Measurements from ENCODE around the gene NAPA. TPM values are rescaled to one million over a fixed set of nuclear protein-coding genes. Genes with fewer than 3 reads are reported as not detected.

Gene NAPA
- 100 to 1,000 TPM; 146 to 354 (median 213) TPM for total RNA-seq

DNA sequence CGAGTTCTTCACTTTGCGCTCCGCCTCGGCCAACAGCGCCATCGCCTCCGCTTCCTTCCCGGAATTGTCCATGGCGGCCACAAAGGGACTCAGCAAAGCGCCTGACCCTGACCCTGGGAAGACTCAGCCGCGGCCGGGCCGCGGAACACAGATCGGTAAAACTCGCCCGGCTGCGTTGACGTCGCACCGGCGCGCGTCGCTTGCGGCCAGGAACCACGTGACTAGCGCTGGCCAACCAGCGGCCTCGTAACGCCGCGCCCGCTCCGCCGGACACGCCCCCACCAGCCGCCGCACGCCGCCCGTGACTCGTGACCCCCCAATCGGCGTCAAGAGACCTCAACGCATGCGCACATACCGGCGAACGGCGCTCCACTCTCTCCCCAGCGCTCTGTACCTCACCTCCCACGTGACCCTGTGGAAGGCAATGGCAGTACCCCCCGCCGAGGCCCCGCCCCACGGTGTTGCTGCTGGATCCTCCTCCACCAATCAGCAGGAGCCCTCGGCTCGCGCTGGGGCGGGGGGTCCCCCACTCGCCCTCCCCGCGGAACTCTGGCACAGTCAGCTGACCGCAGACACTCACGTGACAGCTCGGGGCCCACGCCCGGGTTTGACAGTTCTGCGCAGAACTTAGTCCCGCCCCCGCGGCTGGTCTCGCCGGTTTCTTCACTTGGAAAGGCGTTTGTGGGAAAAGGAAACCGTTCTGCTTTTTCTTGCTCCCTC is at the start of gene NAPA:
Gene NAPA, minus strand, starts transcription at position 195 of the 720 bp plus-strand sequence. Its CDS starts 123 bp downstream, at position 72.
- DNase-seq = peak; percentile 100
- TF ChIP-seq, protein P1, sequence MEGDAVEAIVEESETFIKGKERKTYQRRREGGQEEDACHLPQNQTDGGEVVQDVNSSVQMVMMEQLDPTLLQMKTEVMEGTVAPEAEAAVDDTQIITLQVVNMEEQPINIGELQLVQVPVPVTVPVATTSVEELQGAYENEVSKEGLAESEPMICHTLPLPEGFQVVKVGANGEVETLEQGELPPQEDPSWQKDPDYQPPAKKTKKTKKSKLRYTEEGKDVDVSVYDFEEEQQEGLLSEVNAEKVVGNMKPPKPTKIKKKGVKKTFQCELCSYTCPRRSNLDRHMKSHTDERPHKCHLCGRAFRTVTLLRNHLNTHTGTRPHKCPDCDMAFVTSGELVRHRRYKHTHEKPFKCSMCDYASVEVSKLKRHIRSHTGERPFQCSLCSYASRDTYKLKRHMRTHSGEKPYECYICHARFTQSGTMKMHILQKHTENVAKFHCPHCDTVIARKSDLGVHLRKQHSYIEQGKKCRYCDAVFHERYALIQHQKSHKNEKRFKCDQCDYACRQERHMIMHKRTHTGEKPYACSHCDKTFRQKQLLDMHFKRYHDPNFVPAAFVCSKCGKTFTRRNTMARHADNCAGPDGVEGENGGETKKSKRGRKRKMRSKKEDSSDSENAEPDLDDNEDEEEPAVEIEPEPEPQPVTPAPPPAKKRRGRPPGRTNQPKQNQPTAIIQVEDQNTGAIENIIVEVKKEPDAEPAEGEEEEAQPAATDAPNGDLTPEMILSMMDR (IDR thresholded peaks at IDR 0.05) = peak in 1 of 6 experiments; percentile 97
- TF ChIP-seq POLR2A (IDR thresholded peaks at IDR 0.05) = peak; percentile 62 to 91
- Histone ChIP-seq H3K27ac (peak within 1 kb of the TSS; percentile 85 to 94 (median 92)), H3K36me3 (no peaks in the 10 kb centered on the region), H3K4me3 (replicated peaks in 1 of 3) (peak within 1 kb of the TSS; percentile 68 to 100 (median 70)), H3K27me3 (no peaks in the 10 kb centered on the region), H3K9me3 (no peaks in the 10 kb centered on the region), H3K4me1 (peaks cover 41 to 43% of the 10 kb centered on the region in 2 donors)
- 1 to 2% methylated on average over 17 to 54 of the region's 78 CpGs for WGBS, 2 donors
- intact Hi-C loops (cut with DNase I) = loop anchor here (10.0 kb wide), 1 partner anchor 80 kb away; no protein-coding TSS in a partner anchor

DNA sequence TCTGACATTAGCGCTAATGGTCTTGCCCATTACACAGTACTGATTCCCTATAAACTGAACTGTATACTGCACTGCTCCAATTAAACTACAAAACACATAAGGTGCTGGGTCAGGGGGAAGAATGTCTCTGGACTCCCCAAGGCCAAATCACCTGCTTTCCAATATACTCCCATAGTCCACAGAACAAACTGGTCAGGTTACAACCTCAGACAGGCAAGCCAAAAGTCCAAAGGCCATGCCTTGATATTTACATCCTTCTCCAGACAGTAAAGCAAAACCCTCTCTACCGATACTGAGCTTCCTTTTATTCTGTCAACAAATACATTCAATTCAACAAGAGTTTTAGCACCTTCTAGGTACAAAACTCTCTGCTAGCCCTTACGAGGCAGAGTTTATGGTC is 49.2 kb upstream of the NAPA start:
- no peak overlapping the region for H3K4me3 ChIP-seq (replicated peaks in 1 of 3)
- H3K27ac ChIP-seq = no peak overlapping the region
- intact Hi-C loops (cut with DNase I) = no loop called here
- no peaks in the 10 kb centered on the region for H3K27me3 ChIP-seq
- TF ChIP-seq, protein P1 (IDR thresholded peaks at IDR 0.05) = no peak
- no peak for TF ChIP-seq POLR2A (IDR thresholded peaks at IDR 0.05)
- peaks cover 0 to 15% of the 10 kb centered on the region in 2 donors for H3K4me1 ChIP-seq
- no peak for DNase-seq
- WGBS, 2 donors = 87 to 90% methylated on average over 3 of the region's 3 CpGs
- no peaks in the 10 kb centered on the region for H3K36me3 ChIP-seq
- H3K9me3 ChIP-seq = no peaks in the 10 kb centered on the region

DNA sequence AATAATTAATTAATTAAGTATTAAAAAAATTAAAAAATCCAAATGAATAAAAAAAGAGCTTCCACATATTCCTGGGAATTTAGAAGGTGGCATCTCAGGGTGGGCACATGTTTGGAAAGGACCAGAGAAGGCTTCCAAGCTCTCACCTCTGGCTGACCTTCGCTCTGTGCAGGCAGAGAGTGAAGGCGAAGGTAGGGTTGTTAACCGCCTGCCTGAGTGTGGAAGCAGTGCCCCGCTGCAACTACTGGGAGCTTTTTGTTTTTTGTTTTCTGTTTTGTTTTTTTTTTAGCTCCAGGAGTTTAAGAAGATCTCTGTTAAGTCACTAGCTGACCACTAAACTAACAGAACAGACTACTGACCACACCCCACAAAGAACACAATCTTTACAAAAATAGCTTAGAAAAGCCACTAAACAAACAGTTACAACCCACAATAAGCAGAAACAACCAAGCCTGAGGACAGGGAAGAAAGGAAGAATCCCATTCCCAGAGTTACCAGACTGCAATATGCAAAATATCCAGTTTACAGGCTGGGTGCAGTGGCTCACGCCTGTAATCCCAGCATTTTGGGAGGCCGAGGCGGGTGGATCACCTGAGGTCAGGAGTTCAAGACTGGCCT is 46.7 kb upstream of the NAPA start:
- peaks cover 0 to 9% of the 10 kb centered on the region in 2 donors for H3K4me1 ChIP-seq
- H3K4me3 ChIP-seq (replicated peaks in 1 of 3) = no peak overlapping the region
- TF ChIP-seq, protein P1 (IDR thresholded peaks at IDR 0.05) = no peak
- H3K36me3 ChIP-seq = no peaks in the 10 kb centered on the region
- no peak overlapping the region for H3K27ac ChIP-seq
- no peaks in the 10 kb centered on the region for H3K27me3 ChIP-seq
- DNase-seq = no peak
- intact Hi-C loops (cut with DNase I) = no loop called here
- WGBS, 2 donors = 93% methylated on average over 7 of the region's 7 CpGs
- H3K9me3 ChIP-seq = no peaks in the 10 kb centered on the region

DNA sequence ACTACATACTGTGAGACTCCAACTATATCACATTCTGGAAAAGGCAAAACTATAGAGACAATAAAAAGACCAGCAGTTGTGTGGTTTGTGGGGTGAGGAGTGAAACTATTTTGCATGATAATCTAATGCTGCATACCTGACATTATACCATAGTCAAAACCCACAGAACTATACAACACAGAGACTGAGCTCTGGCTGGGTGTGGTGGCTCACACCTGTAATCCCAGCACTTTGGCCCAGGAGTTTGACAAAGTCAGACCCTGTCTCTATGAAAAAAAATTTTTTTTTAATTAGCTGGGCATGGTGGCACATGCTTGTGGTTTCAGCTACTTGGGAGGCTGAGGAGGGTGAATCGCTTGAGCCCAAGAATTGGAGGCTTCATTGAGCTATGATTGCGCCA is 46.1 kb upstream of the NAPA start:
- H3K4me1 ChIP-seq = peaks cover 0 to 9% of the 10 kb centered on the region in 2 donors
- H3K9me3 ChIP-seq = no peaks in the 10 kb centered on the region
- 93 to 98% methylated on average over 2 of the region's 2 CpGs for WGBS, 2 donors
- no peak overlapping the region for H3K4me3 ChIP-seq (replicated peaks in 1 of 3)
- no peaks in the 10 kb centered on the region for H3K27me3 ChIP-seq
- DNase-seq = no peak
- TF ChIP-seq, protein P1 (IDR thresholded peaks at IDR 0.05) = no peak
- no peak for TF ChIP-seq POLR2A (IDR thresholded peaks at IDR 0.05)
- no peak overlapping the region for H3K27ac ChIP-seq
- intact Hi-C loops (cut with DNase I) = no loop called here
- H3K36me3 ChIP-seq = no peaks in the 10 kb centered on the region

DNA sequence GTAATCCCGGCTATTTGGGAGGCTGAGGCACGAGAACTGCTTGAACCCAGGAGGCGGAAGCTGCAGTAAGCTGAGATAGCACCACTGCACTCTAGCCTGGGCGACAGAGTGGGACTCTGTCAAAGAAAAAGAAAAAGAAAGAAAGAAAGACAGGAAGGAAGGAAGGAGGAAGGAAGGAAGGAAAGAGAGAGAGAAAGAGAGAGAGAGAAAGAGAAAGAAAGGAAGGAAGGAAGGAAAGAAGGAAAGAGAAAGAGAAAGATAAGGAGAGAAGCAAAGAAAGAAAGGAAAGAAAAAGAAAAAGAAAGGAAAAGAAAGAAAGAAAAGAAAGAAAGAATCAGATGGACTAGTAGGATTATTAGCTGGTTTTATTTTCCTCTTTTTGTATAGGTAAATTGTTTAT is 35.3 kb upstream of the NAPA start:
- 83 to 94% methylated on average over 4 of the region's 4 CpGs for WGBS, 2 donors
- H3K4me3 ChIP-seq (replicated peaks in 1 of 3) = no peak overlapping the region
- no peak for DNase-seq
- H3K27ac ChIP-seq = peak overlapping the region; percentile 28 to 56 (median 38)
- TF ChIP-seq, protein P1 (IDR thresholded peaks at IDR 0.05) = no peak
- no peak for TF ChIP-seq POLR2A (IDR thresholded peaks at IDR 0.05)
- no peaks in the 10 kb centered on the region for H3K36me3 ChIP-seq
- H3K9me3 ChIP-seq = no peaks in the 10 kb centered on the region
- H3K27me3 ChIP-seq = no peaks in the 10 kb centered on the region
- H3K4me1 ChIP-seq = peaks cover 5 to 19% of the 10 kb centered on the region in 2 donors
- intact Hi-C loops (cut with DNase I) = no loop called here

Data from thyroid gland (tissue), 4 donors.